HFFc6 (cell line): ENCODE data around the gene GART. TPM values are rescaled to one million over a fixed set of nuclear protein-coding genes. Genes with fewer than 3 reads are reported as not detected.

Source experiments
- DNase-seq: peaks from one replicate; pipeline ENCODE4 v3.0.0-alpha.2; 2018
- H3K27ac Mint-ChIP-seq: 2 replicates; pipeline ENCODE4 v1.8.0; 2020; ENCODE audit warnings: mild to moderate bottlenecking, mixed read lengths
- H3K27me3 Mint-ChIP-seq: 2 replicates; pipeline ENCODE4 v1.8.0; 2021; ENCODE audit warnings: mild to moderate bottlenecking, moderate library complexity, mixed read lengths; ENCODE audit not compliant: insufficient read depth
- H3K36me3 Mint-ChIP-seq: 2 replicates; pipeline ENCODE4 v1.8.0; 2021; ENCODE audit warnings: low read depth, mixed read lengths
- H3K4me1 Mint-ChIP-seq: 2 replicates; pipeline ENCODE4 v1.8.0; 2020; ENCODE audit warnings: low read depth, mixed read lengths
- H3K4me3 Mint-ChIP-seq: 2 replicates; pipeline ENCODE4 v1.8.0; 2020; ENCODE audit warnings: mild to moderate bottlenecking, moderate library complexity, mixed read lengths
- H3K9me3 Mint-ChIP-seq: 2 replicates; pipeline ENCODE4 v1.8.0; 2020; ENCODE audit warnings: mild to moderate bottlenecking, mixed read lengths
- total RNA-seq, 6 experiments: library from RNA; stranded (reverse); fragmentation: NEBNext Ultra II Directional; extraction: Animal tissue kit (Norgen Biotek cat#: 25700); gene quantifications; 2 replicates in 1 of 6; 3 replicates in 5 of 6; pipeline ENCODE4 v1.2.3, GENCODE V29; 2021
- TF ChIP-seq, protein P1 (sequence below): fragments of 200-600 bp; sonication (generic); IDR thresholded peaks from 2 replicates; pipeline ENCODE4 v1.5.0; 2021; ENCODE audit warnings: antibody characterized with exemption, mild to moderate bottlenecking

Gene GART
- total RNA-seq, 6 experiments from 2014 or later: 72.6 to 87.5 (median 80.2) TPM

DNA sequence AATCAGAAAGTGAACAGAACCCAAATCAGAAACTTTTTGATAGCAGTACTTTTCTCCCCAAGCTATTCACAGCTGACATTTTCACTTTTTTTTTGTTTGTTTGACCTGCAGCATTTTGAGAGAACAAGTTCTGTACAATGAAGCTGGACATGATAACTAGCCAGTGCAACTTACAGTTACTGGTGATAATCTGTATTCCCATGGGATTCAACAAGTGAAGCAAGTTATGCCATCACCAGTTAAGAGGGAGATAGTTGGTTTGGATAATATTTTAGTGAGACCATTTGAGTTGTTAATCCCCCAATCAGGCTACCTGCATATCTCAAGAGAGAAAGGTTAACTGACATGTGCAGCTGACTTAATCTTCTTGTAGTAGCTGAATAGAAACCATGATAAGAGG, 19.0 kb upstream of the GART start:
- Mint-ChIP-seq H3K36me3 (peaks cover 60% of the 10 kb centered on the region), H3K27me3 (no peaks in the 10 kb centered on the region; the same call in none of the 2 replicates), H3K27ac (peak overlapping the region; percentile 43; the same call in 1 of the 2 replicates), H3K4me1 (peaks cover 25% of the 10 kb centered on the region), H3K4me3 (no peak overlapping the region), H3K9me3 (no peaks in the 10 kb centered on the region)
- DNase-seq: no peak
- TF ChIP-seq, protein P1, sequence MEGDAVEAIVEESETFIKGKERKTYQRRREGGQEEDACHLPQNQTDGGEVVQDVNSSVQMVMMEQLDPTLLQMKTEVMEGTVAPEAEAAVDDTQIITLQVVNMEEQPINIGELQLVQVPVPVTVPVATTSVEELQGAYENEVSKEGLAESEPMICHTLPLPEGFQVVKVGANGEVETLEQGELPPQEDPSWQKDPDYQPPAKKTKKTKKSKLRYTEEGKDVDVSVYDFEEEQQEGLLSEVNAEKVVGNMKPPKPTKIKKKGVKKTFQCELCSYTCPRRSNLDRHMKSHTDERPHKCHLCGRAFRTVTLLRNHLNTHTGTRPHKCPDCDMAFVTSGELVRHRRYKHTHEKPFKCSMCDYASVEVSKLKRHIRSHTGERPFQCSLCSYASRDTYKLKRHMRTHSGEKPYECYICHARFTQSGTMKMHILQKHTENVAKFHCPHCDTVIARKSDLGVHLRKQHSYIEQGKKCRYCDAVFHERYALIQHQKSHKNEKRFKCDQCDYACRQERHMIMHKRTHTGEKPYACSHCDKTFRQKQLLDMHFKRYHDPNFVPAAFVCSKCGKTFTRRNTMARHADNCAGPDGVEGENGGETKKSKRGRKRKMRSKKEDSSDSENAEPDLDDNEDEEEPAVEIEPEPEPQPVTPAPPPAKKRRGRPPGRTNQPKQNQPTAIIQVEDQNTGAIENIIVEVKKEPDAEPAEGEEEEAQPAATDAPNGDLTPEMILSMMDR: no peak

- peaks cover 70% of the 10 kb centered on the region for H3K36me3 Mint-ChIP-seq
- H3K9me3 Mint-ChIP-seq: no peaks in the 10 kb centered on the region
- peaks cover 26% of the 10 kb centered on the region for H3K4me1 Mint-ChIP-seq
- H3K27me3 Mint-ChIP-seq: no peaks in the 10 kb centered on the region; the same call in none of the 2 replicates
- TF ChIP-seq, protein P1: no peak
- H3K4me3 Mint-ChIP-seq: no peak overlapping the region
- DNase-seq: no peak
- H3K27ac Mint-ChIP-seq: no peak overlapping the region; the same call in 1 of the 2 replicates
These were observed 17.9 kb upstream of the GART start for GRCh38 chr21:33559813-33560212.

DNA sequence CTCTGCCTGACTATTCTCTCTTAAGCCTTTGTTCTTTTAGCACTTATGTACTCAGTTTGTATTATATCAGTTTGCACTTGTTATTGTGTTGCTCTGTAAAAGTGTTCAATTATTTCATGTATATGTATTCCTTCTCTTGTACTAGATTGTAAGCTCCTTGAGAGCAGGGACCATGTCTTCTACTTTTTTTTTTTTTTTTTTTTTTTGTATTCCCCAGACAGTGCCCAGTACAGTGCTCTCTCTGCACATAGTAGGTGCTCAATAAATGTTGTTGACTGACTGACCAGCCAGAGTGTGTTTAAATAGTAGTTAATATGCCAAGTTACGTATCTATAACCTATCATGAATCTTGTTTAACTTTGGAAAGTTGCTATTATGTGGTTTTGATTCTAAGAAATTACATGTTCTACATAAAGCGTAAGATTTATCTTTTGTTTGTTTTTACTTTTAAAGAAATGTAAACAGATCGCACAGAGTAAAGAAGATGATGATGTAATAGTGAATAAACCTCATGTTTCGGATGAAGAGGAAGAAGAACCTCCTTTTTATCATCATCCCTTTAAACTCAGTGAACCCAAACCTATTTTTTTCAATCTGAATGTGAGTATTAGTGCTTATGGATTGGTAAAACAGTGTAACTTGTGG, 17.0 kb upstream of the GART start:
- Mint-ChIP-seq H3K4me1 (peaks cover 33% of the 10 kb centered on the region), H3K4me3 (no peak overlapping the region), H3K36me3 (peaks cover 79% of the 10 kb centered on the region), H3K27me3 (no peaks in the 10 kb centered on the region; the same call in none of the 2 replicates), H3K27ac (no peak overlapping the region), H3K9me3 (no peaks in the 10 kb centered on the region)
- DNase-seq: no peak
- TF ChIP-seq, protein P1: no peak

- Mint-ChIP-seq H3K27ac (no peak overlapping the region), H3K4me3 (no peak overlapping the region), H3K9me3 (no peaks in the 10 kb centered on the region; the same call in 1 of the 2 replicates), H3K27me3 (peaks cover 4% of the 10 kb centered on the region), H3K36me3 (peaks cover 87% of the 10 kb centered on the region), H3K4me1 (peaks cover 33% of the 10 kb centered on the region)
- DNase-seq: no peak
- TF ChIP-seq, protein P1: no peak
These were observed 15.5 kb upstream of the GART start for GRCh38 chr21:33557447-33557846.

DNA sequence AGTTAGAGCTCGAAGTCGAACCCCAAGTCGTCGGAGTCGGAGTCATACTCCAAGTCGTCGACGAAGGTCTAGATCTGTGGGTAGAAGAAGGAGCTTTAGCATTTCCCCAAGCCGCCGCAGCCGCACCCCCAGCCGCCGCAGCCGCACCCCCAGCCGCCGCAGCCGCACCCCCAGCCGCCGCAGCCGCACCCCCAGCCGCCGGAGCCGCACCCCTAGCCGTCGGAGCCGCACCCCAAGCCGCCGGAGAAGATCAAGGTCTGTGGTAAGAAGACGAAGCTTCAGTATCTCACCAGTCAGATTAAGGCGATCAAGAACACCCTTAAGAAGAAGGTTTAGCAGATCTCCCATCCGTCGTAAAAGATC, 13.0 kb upstream of the GART start:
- Mint-ChIP-seq H3K36me3 (peaks cover 82% of the 10 kb centered on the region), H3K4me1 (peaks cover 33% of the 10 kb centered on the region), H3K4me3 (no peak overlapping the region; the same call in 1 of the 2 replicates), H3K27me3 (peaks cover 6% of the 10 kb centered on the region), H3K9me3 (no peaks in the 10 kb centered on the region; the same call in 1 of the 2 replicates), H3K27ac (no peak overlapping the region)
- TF ChIP-seq, protein P1: no peak
- DNase-seq: no peak
